Fibroblast of lung (primary cell): Measurements from ENCODE around the gene PTEN. TPM values are rescaled to one million over a fixed set of nuclear protein-coding genes. Genes with fewer than 3 reads are reported as not detected.

ENCODE experiments used
- DNase-seq, 2 donors: peaks; one replicate each; pipeline versions ENCODE4 v3.0.0 to v3.0.0-alpha.2; 2010; ENCODE audit warnings: low read depth in 2 of 2
- H2AFZ ChIP-seq: 2 replicates; pipeline ENCODE4 v1.5.1; 2012; ENCODE audit warnings: low read length, control low read depth, inconsistent platforms
- H3K27ac ChIP-seq: 2 replicates; pipeline ENCODE4 v1.5.1; 2011; ENCODE audit warnings: low read length, control low read depth; ENCODE audit not compliant: insufficient read depth
- H3K27me3 ChIP-seq: 2 replicates; pipeline ENCODE4 v1.5.1; 2011; ENCODE audit warnings: mild to moderate bottlenecking, low read length; ENCODE audit not compliant: control insufficient read depth, insufficient read depth
- H3K36me3 ChIP-seq: 2 replicates; pipeline ENCODE4 v1.5.1; 2011; ENCODE audit warnings: low read length; ENCODE audit not compliant: control insufficient read depth, insufficient read depth
- H3K4me1 ChIP-seq: 2 replicates; pipeline ENCODE4 v1.5.1; 2011; ENCODE audit warnings: low read length; ENCODE audit not compliant: control insufficient read depth, insufficient read depth; ENCODE audit errors: extremely low read depth
- H3K4me2 ChIP-seq: 2 replicates; pipeline ENCODE4 v1.5.1; 2011; ENCODE audit warnings: low read length, control low read depth; ENCODE audit not compliant: insufficient read depth; ENCODE audit errors: extremely low read depth
- H3K4me3 ChIP-seq, 4 experiments: fragments of 200-600 bp in 1 of 4; sonication (generic) in 1 of 4; replicated peaks in 1 of 4; 2 replicates each; pipeline ENCODE4 v1.5.1; 2011 to 2016; ENCODE audit warnings: low read length in 4 of 4, low read depth in 3 of 4, mild to moderate bottlenecking in 3 of 4, control low read depth in 2 of 4, inconsistent platforms in 1 of 4, mixed read lengths in 1 of 4; ENCODE audit not compliant: insufficient read depth in 1 of 4; ENCODE audit errors: control extremely low read depth in 1 of 4
- H3K79me2 ChIP-seq: 2 replicates; pipeline ENCODE4 v1.5.1; 2012; ENCODE audit warnings: mild to moderate bottlenecking, low read length, inconsistent platforms; ENCODE audit not compliant: control insufficient read depth, insufficient read depth
- H3K9ac ChIP-seq: 2 replicates; pipeline ENCODE4 v1.5.1; 2011; ENCODE audit warnings: mild to moderate bottlenecking, low read length, control low read depth; ENCODE audit not compliant: insufficient read depth
- H3K9me3 ChIP-seq: 2 replicates; pipeline ENCODE4 v1.5.1; 2012; ENCODE audit warnings: low read depth, low read length; ENCODE audit not compliant: control insufficient read depth, insufficient read depth
- H4K20me1 ChIP-seq: 2 replicates; pipeline ENCODE4 v1.5.1; 2011; ENCODE audit warnings: low read length; ENCODE audit not compliant: control insufficient read depth, insufficient read depth; ENCODE audit errors: extremely low read depth
- EZH2 ChIP-seq: IDR thresholded peaks from 2 replicates; pipeline ENCODE4 v1.5.1; 2012; ENCODE audit warnings: low read length, control low read depth, mild to moderate bottlenecking; ENCODE audit errors: missing control alignments
- polyA plus RNA-seq, 2 donors: library from polyadenylated mRNA; depleted of rRNA in 1 of 2; stranded (reverse) in 1 of 2; unstranded in 1 of 2; fragments of >200 nt; gene quantifications; 2 replicates each; pipeline ENCODE4 v1.2.1, GENCODE V29; 2011 to 2012; ENCODE audit warnings: missing spikeins in 1 of 2
- total RNA-seq: library from RNA; depleted of rRNA; stranded (reverse); fragments of >200 nt; gene quantifications from 2 replicates; pipeline ENCODE4 v1.2.1, GENCODE V29; 2014
- TF ChIP-seq, protein P1 (sequence below), 2 donors: IDR thresholded peaks in 1 of 2; conservative IDR thresholded peaks in 1 of 2; 1 replicate in 1 of 2; 2 replicates in 1 of 2; pipeline ENCODE4 v1.5.1; 2011 to 2012; ENCODE audit warnings: low read length in 2 of 2, control low read depth in 1 of 2, inconsistent platforms in 1 of 2, low read depth in 1 of 2, mild to moderate bottlenecking in 1 of 2

The PTEN gene
- total and polyA plus RNA-seq, 2 donors (not counting 1 experiment from before 2014, with no cell fraction given): 60.2 to 200 TPM

DNA sequence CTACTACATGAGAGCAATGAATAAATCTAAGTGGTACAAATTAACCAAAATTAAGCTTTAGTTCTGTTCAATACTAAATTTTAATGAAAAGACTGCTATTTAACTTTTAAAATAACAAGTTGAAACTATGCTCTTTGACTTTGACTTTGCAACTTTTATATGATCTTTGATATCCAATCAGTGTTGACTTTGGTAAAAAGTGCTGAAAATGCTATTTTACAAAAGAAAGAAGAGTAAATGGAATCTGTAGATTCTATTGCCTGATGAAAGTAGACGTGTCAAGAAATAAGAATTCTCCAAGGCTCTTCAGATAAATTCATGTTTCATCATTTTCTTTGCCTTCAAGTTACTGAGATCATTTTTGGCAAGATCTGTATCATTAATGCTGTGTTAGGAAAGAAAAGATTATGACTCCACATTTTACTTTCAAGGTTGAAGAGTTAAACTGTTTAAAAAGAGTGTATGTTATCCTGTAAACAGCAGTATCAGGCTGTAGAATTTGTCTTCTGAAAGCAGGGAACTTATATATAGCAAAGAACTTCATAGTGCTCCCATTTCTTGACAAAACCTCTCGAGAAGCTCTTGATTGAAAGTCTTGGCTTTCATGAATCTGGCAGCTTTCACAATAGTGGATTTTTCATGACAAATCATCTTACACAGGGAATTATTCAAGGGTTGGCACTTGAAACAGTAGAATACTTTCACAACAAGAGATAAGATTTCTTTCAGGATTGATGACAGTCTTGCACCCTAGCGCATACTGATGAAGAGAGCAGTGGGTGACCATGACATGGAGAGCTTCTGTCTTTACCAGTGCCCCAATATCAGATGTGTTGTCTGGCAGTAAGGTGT is 72.1 kb downstream of the PTEN start:
- Histone ChIP-seq H3K36me3 (no peaks in the 10 kb centered on the region), H3K4me2 (no peak overlapping the region), H3K4me3 (no peak overlapping the region), H4K20me1 (no peaks in the 10 kb centered on the region), H3K27me3 (no peaks in the 10 kb centered on the region), H3K4me1 (peaks cover 15% of the 10 kb centered on the region), H3K9ac (no peak overlapping the region), H2AFZ (no peak overlapping the region), H3K27ac (no peak overlapping the region), H3K79me2 (peaks cover 37% of the 10 kb centered on the region), H3K9me3 (no peaks in the 10 kb centered on the region)
- peak; percentile 41 to 68 for DNase-seq
- TF ChIP-seq, protein P1, sequence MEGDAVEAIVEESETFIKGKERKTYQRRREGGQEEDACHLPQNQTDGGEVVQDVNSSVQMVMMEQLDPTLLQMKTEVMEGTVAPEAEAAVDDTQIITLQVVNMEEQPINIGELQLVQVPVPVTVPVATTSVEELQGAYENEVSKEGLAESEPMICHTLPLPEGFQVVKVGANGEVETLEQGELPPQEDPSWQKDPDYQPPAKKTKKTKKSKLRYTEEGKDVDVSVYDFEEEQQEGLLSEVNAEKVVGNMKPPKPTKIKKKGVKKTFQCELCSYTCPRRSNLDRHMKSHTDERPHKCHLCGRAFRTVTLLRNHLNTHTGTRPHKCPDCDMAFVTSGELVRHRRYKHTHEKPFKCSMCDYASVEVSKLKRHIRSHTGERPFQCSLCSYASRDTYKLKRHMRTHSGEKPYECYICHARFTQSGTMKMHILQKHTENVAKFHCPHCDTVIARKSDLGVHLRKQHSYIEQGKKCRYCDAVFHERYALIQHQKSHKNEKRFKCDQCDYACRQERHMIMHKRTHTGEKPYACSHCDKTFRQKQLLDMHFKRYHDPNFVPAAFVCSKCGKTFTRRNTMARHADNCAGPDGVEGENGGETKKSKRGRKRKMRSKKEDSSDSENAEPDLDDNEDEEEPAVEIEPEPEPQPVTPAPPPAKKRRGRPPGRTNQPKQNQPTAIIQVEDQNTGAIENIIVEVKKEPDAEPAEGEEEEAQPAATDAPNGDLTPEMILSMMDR (conservative IDR thresholded peaks at IDR 0.05 in 1 of 2, IDR thresholded peaks at IDR 0.05 in 1 of 2; ENCODE audit: low read depth in 1 of 2, low read length in 2 of 2): no peak
- no peak for TF ChIP-seq EZH2

DNA sequence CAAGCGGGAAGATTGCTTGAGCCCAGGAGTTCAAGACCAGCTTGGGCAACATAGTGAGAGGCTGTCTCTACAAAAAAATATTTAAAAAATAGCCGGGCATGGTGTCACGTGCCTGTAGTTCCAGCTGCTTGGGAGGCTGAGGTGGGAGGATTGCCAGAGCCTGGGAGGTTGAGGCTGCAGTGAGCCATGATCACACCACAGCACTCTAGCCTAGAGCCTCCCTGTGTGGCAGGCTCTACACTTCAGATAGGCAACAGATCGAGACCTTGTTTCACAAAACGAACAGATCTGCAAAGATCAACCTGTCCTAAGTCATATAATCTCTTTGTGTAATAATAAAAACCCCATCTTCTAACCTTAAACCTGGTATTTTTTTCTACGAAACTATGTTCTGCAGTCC is 76.8 kb downstream of the PTEN start:
- DNase-seq: no peak
- TF ChIP-seq EZH2: no peak
- TF ChIP-seq, protein P1 (conservative IDR thresholded peaks at IDR 0.05 in 1 of 2, IDR thresholded peaks at IDR 0.05 in 1 of 2; ENCODE audit: low read depth in 1 of 2, low read length in 2 of 2): no peak
- Histone ChIP-seq H3K36me3 (no peaks in the 10 kb centered on the region), H3K9me3 (no peaks in the 10 kb centered on the region), H4K20me1 (no peaks in the 10 kb centered on the region), H2AFZ (no peak overlapping the region), H3K4me3 (no peak overlapping the region), H3K4me2 (no peak overlapping the region), H3K4me1 (peaks cover 14% of the 10 kb centered on the region), H3K27ac (no peak overlapping the region), H3K27me3 (no peaks in the 10 kb centered on the region), H3K79me2 (peaks cover 33% of the 10 kb centered on the region), H3K9ac (no peak overlapping the region)

DNA sequence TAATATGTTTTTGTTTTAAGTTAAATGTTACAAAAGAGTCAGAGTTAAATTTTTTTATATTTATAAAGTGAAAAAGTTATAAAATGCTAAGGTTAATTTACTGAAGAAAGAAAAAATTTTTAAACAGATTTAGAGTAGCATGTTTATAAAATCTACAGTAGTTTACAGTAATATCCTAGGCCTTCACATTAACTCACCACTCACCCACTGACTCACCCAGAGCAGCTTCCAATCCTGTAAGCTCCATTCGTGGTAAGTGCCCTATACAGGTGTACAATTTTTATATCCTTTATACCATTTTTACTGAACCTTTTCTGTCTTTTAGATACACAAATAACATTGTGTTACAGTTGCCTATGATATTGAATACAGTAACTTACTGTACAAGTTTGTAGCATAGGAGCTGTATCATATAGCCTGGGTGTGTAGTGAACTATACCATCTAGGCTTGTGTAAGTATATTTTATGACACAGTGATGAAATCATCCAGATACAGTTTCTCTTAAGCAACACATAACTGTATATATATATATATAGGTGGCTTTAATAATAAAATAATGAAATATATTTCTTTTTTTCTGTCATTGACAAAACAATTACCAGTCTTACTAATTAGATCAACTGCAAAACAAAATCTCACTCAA is 79.6 kb downstream of the PTEN start:
- H2AFZ ChIP-seq: no peak overlapping the region
- H3K4me1 ChIP-seq: peaks cover 8% of the 10 kb centered on the region
- no peaks in the 10 kb centered on the region for H4K20me1 ChIP-seq
- DNase-seq: peak in 1 of 2 donors; percentile 32
- H3K4me2 ChIP-seq: no peak overlapping the region
- H3K27me3 ChIP-seq: no peaks in the 10 kb centered on the region
- H3K9ac ChIP-seq: no peak overlapping the region
- no peaks in the 10 kb centered on the region for H3K9me3 ChIP-seq
- H3K79me2 ChIP-seq: peaks cover 28% of the 10 kb centered on the region
- no peak overlapping the region for H3K27ac ChIP-seq
- no peaks in the 10 kb centered on the region for H3K36me3 ChIP-seq
- no peak overlapping the region for H3K4me3 ChIP-seq
- TF ChIP-seq EZH2: no peak
- TF ChIP-seq, protein P1 (conservative IDR thresholded peaks at IDR 0.05 in 1 of 2, IDR thresholded peaks at IDR 0.05 in 1 of 2; ENCODE audit: low read depth in 1 of 2, low read length in 2 of 2): no peak
